Measurements from ENCODE around the gene ISLR.
"Not testable (repeated sequence)": the region's sequence is repeated elsewhere in the genome, so short reads cannot be mapped to it uniquely, and the experiment has no call there.

The ISLR gene

DNA sequence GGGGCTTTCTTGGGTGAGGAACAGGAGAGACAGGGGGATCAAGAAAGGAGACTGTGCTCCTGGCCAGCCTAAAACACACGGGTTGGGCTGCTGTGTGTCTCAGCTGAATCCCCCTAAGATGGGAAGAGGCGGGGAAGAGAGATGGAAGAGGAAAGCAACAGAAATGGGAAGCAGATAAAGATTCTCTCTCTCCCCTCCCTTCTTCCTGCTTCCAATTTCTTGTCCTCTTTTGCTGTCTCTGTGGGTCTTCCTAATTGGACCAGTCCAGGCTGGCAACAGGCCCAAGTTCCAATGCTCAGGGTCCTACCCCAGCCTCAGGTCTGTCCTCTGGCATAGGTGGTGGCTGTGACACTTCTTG lies 36.0 kb upstream of the ISLR start:
- DNase-seq: no peak

DNA sequence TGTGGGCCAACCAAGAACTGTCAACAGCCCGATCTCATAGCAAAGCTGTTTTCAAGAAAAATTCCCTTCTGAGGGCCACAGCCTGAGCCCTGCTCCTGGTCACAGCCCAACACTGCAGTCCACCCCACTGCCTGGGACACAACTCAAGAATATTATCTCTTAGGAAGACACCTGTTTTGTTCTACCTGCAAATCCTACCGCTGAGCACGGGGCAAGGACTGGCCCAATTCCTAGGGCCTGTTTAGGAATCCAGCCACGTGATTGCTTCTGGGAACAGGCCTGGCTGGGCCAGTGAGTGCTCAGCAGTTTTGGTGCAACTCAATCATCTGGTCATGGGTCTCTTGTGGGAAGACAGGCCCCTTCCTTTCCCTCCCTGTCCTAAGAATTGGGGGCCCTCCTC lies 34.9 kb upstream of the ISLR start:
- DNase-seq: no peak

DNA sequence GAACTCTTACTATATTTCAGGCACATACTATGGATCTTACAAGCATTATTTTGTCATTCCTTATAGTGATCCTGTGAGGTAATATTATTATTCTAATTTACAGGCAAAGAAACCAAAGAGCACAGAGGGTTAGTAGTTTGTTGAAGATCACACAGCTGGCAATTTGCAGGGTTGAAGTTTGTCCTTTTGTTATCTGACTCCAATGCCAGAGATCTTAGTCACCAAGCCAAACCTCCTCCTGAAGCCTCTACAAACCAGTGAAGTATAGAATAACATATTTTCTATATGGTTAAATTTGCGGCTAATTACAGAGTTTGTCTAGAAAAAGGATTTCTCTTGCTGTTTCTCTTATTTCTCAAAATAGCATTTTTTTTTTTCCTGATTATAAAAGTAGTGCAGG lies 31.9 kb upstream of the ISLR start:
- no peak for DNase-seq

DNA sequence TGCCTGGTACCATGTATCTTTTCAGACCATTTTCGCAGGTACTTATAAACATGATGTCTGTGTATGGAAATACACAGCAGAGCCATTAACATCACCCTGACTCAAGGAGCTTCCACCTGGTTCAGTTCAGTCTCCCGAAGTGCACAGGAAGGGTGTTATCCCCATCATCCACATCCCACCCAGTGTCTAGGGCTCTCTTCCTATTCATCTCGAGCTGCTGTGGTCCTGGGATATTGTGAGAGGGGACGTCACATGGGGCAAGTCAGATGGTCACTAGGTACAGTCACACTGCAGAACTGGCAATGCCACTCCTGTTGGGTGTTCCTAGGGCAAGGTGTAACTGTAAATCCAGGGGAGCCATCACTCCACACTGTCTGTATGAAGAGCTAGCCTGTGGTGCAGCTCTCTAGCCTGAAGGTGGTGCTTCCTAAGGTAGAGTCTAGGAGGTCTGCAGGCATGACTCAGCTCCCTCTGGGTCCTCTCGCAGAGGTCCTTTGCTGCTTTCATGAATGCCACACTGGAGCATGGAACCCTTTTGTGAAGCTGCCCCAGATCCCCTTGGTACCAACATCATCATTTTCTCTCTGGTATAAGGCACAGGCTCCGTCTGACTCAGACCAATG lies 29.2 kb upstream of the ISLR start:
- DNase-seq: peak; percentile 29

DNA sequence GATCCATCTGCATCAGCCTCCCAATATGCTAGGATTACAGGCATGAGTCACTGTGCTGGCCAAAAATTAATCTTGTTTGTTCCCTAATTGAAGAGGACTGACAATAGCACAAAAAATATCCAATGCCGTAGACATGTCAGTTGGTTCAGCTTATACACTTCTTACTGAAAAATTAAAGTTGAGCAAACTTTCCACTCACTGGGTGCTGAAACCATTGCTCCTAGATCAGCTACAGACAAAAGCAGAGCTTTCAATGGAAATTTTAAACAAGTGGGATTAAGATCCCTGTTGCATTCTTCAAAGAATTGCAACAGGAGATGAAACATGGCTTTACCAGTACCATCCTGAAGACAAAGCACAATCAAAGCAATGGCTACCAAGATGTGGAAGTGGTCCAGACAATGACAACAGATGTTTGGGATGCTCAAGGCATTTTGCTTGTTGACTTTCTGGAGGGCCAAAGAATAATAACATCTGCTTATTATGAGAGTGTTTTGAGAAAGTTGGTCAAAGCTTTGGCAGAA lies 27.2 kb upstream of the ISLR start:
- no peak for DNase-seq

DNA sequence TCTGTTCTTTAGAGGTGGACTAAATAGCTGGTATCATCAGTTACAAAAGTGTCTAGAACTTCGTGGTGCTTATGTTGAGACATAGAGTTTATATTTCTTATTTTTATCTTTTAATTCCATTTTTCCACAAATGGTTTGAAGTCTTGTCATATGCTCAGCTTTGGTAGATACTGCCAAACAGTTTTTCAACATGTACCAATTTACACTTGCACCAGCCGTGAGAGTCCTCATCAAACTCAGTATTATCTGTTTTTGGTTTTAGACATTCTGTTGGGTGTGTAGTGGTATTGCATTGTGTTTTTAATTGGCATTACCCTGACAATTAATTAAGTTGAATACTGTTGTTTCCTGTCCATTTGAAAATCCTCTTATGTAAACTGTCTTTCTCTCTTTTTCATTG lies 26.5 kb upstream of the ISLR start:
- DNase-seq: no peak

DNA sequence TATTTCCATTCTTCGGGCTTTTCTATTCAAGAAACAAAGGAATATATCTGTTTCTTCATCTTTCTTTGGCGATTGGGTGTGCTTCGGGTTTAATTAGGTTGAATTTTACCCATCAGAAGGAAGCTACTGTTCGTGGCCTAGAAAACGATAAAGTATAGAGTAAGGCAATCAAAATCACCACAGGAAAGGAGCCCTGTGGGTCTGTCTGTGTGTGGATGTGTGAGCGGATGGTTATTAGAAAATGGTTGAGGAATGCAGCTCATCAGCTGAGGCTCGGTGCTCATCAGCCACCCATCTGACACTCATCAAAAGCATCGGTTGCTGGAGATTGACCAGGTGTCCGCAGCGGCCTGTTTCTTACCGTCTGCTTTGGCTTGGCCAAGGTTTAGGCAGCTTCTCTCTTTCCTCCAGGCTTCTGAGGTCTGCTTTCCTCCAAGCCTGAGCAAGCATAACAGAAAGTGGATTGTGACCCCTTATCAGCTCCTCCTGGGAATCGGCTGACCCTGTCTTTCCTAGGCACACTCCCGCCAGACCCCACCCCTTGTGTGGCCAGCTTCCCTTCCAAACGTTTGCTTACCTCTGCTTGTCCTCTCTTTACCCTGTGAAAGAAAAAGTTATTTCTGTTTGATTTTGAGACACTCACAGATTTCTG lies 17.6 kb upstream of the ISLR start:
- DNase-seq: no peak

DNA sequence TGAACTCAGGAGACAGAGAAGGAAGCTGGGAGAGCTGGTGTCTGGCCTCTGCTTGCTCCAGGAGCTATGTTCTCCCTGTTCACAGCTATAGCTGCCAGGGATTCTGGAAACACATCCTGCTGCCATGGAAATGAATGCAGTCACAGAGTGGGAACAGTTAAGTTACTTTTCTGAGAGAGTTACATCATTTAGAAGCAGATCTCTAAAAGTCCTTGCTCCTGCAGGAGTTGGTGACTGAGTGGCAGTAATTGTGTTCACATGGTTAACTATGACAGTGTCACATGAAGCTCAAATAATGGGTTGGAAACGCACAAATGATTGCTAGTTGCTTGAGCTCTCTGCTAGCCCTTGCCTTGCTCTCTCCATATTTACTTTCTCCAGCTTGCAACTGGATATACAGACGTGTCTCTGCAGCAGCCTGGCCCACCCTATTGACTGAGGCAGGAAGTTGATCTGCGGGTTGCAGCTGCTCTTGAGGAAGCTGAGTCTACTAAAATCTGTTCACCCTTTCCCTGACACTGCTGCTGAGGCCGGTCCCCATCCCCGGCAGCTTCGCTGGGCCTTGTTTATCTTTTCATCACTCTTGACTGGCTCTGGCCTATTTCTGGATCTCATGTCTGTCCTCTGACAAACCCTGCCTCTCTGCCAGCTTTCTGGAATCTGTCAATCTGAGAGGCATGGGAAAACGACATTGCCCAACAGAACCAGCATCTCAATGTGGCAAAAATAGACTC lies 16.7 kb upstream of the ISLR start:
- peak; percentile 76 for DNase-seq

DNA sequence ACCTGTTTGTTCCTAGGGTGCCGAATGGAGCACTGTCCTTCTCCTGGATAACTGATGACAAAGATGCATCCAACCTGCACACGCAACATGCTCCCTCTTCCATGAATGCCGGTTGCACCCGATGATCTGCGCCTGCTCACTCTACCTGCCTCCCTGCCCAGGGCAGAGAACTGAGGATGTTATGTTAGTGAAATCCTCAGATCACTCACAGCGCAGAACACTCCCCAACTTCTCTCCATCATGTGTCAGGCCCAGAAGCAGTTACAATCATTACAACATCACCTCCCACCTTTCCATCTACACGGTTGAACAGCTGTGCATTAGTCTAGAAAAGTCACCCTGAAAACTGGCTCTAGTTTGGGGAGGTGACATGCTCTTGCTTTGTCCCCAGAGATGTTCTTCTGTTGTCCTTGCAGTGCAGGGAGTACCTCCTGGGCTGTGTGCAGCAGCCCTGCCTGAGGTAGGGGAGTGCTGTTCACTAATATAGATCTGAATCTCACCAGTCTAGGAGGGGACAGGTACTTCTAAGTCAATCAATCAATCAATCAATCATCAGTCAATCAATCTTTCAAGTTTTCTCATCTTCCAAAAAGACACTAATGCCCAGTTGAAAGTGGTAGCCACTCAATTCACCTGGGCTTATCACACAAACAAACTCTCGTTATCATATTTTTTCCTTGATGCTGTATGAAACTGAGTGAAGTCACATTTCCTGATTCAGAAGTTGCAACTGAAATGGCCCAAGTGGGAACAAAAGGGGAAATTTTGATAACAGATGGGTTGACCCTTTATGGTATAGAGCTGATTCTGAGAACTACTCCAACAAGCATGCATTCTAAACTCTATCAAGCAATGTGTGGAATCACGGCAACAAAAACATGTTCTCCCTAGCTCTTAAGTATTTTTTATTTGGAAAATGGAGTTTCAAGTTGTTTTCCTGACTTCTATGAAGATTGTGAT lies 15.4 kb upstream of the ISLR start:
- no peak for DNase-seq

DNA sequence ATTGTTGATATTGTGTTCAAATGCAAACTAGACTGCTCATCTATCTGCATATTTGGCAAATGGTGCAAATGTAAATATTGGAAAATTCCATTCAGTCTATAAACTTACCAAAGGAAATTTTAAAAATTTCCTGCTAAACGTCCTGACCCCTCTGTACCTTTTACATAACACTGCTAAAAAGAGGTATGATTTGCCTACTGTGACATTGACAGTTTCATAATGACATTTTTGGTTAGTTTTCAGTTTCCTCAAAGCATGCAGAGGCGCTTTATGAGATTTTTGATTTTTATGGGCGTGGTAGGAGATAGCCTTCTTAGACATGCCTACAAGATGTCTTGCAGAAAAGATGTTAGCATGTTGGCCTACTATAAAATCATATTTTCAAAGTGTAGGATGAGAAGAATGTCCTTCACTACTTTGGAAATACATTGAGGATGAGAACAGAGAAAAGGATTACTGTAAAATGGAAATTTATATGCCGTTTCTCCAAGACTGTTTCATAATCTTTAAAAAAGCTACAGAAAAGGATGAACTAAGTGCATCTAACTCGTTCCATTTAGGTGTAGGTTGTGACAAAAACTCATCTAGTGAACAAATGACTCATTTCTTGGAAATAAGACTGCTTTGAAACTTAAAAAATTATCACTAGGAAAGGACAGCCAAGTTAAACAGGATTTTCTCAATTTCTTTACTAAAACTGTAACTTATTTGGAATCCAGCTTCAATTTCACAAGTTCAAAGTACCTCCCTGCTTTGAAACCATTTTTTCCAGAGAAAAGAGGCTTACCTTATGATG lies 14.5 kb upstream of the ISLR start:
- DNase-seq: no peak

DNA sequence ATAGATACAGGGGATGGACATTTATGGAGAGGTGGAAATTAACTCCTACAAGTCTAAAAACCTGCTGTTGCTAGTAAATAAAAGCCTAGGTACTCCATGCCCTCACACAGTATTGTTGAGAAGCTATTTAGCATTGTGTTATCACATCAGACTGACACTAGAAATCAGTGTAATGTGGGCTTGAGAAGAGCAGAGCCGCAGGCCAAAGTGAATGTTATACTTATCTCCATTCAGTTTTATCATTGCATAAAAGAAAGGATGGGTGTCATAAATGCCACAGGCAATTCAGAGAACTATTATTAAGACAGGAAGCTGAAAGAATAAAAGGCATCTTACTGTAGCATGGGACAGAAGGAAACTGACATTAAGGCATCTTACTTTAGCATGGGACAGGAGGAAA lies 13.7 kb upstream of the ISLR start:
- DNase-seq: no peak

DNA sequence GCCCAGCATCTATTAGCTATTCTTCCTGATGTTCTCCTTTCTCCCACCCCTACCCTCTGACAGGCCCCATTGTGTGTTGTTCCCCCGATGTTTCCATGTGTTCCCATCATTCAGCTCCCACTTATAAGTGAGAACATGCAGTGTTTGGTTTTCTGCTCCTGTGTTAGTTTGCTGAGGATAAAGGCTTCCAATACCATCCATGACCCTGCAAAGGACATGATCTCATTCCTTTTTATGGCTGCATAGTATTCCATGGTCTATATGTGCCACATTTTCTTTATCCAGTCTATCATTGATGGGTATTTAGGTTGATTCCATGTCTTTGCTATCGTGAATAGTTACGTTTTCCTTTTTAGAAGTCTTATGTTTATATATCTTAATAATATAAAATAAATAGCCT lies 13.1 kb upstream of the ISLR start:
- DNase-seq: not testable (repeated sequence)

DNA sequence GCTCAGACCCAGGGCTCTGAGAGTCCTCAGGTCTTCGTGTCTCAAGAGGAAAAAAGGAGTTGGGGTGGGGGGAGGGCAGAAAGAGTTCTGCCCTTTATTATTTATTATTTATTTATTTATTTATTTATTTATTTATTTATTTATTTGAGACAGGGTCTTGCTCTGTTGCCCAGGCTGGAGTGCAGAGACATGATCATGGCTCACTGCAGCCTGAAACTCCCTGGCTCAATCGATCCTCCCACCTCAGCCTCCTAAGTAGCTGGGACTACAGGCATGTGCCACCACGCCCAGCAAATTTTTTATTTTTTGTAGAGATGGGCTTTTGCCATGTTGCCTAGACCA lies 11.3 kb upstream of the ISLR start:
- not testable (repeated sequence) for DNase-seq

DNA sequence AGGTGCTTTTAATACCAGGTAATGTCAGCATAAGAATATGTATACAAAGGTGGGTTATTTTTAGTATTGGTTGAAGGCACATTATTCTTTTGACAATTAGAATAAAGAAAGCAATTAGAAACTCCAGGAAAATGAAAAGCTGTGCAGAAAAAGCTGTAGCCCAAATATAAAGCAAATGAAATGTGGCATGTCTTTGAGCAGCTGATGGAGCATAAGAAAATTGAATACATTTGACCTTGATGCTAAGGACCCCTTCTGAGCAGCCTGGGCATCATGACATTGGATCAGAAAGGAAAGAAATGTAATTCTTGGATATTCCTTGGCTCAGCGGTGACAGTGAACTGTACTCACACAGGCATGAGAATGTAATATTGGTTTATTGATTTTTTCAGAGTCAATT lies 8.0 kb upstream of the ISLR start:
- no peak for DNase-seq

DNA sequence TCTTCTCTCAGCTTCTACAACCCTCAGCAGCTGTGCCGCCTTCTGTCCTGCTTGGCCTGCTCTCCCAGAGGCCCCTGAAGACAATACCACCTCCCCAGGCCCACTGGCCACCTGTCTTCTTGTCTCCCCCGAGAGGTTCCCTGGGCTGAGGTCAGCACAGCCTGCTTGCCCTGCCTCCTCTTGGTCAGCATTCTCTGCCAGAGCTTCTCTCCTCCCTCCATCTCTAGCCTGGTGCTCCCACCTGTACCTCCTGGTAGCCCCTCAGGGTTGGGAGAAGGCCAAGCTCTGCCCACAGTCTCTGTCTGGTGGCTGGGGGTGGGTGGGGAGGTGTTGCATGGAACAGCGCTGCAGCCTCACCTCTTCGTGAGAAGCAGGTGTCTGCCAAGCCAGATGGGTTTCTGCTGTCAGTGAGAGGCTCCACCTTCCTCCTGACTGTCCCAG lies 5.6 kb upstream of the ISLR start:
- DNase-seq: no peak

DNA sequence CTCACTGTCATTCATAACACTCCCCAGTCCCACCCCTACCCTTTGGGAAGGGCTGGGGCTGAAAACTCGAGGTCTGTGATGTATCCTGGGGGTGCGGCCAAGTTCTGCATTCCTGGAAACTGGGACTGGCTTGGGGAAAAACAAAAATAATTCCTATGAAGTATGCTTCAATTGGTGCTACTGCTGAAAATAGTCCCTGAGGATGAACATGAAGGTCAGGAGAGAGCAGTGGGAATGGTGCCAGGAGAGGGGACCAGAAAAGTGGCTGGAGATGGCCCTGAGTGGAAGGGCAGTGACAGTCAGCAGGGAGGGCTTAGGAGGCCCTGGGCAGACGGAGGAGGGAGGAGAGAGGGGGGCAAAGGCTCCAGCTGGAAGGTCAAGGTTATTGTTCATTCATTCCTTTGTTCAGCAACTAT lies 4.8 kb upstream of the ISLR start:
- DNase-seq: no peak

DNA sequence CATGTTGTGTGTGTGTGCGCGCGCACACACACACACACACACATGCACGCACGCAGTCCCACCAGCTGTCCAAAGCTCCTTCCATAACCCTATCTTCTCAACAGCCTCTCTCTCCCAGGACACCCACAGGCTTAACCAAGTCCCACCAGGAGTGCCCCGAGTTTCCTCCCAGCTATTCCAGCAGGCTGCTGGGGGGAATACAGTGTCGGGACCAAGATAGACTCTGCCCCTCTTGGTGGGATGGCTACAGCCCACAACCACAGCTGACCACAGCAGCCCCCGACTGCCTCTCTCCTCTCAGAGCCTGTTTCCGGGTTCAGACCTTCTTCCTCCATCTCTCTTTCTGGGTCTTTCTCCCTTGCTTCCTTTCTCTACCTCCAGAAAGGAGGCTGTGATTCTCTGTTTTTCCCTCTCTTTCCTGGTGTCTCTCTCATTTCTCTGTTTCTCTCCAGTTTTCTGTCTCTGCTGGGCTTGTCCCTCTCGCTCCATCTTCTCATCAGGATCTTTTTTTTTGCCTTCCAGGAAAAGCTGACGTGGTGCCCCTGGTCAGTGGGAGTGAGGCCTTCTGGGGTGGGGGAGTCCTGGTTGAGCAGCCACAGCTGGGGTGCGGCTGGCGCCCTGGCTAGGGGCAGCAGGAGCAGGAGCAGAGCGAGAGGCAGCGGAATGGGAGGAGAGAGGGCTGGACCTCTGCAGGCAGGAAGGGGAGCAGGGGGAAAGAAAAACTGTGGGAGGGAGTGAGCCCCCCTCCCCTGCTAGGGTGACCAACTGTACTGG lies 3.3 kb upstream of the ISLR start:
- no peak for DNase-seq

DNA sequence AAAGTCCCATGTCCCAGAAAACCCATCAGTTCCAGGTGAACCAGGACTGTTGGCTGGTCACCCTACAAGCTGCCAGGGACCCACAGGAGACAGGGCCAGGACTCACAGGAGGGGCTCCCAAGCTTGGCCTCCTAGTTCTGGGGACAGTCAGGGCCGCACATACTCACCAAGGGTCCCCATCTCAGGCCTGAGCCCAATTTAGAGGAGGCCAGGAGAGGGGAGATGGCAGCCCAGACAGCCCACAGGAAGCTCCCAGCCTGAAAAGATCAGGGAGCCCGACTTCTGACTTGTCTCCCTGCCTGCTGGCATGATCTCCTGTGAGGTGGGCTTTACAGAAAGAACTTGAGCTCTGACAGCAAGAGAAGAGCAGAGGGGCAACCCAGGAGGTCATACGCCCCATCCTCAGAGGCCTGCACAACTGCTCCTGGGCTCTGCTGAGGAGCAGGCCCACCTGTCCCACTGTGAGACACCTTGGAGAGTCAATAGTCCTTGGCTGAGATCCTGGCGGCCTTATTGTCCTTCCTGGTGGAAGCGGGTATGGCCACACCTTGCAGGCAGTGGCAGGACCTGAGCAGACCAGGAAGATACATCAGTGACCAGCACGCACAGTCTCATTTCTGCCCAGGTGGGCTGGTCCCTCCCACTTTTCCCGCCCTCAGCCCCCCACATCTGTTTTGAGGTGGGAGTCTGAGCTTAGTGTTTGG lies 2.5 kb upstream of the ISLR start:
- no peak for DNase-seq

DNA sequence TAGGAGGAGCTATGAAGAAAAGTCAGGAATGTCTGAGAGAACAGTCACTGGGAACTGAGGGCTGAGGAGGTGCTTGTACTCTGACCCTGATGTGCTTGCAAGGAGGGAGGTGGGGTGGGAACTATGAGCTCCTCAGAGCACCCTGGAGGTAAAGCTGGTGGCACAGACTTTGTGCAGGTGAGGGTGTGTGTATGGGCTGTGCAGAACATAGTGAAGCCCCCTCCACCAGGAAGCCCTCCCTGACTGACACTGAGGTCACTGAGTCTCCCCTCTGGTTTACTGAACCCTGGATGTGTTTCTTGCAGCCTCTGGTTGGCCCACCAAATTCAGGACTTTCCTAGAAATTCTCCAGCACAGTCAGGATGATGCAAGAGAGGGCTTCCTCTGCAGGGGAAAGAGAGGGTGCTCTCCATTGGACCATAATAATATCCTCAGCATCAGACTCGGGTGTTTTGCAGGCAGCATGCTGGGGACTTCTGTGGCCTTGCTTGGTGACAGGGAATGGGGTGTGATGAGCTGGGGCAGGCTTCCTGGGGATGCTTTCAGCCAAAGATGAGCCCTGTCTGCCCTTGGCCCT lies 1.5 kb upstream of the ISLR start:
- no peak for DNase-seq

DNA sequence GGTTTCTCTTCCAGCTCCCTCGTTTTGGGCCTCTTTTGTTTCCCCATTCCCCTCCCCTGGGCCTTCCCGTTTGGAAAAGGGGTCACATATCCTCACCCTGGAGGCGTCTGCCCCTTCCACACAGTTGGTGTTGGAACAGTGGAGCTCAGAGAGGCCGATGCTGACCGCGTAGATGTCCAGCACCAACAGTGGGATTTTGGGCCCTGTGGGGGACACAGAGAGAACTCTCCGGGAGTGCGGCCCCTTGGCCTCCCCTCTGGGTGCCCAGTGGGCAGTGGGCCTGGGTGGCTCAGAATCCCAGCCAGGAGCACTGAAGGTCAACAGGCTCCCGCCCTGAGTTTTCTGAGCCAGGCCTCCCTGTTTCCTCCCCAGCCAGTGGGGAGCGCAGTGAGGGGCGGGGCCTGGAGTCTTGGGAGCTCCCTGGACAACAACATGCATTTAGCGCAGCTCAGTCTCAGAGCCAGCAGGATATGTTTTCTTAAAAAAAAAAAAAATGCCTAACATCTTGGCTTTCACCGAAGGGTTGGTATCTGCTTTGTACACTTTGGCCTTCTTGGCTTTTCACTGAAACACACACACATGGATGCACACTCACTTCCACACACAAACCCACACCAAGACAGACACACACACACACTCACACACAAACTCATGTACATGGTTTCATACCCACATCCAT lies 670 bp upstream of the ISLR start:
- DNase-seq: no peak
